SK-N-SH (cell line): ENCODE measurements around the gene SHC3.

Source experiments
- CTCF ChIP-seq: fragments of 200-600 bp; sonication (generic); IDR thresholded peaks from 2 replicates; pipeline ENCODE4 v1.6.1; 2017; ENCODE audit warnings: antibody characterized with exemption, mild to moderate bottlenecking, moderate library complexity
- EP300 ChIP-seq, 2 experiments: IDR thresholded peaks; 2 replicates each; pipeline versions ENCODE4 v1.4.0 to v1.6.1; 2012; ENCODE audit warnings: borderline replicate concordance in 1 of 2, low read depth in 1 of 2, low read length in 1 of 2
- FOSL2 ChIP-seq: IDR thresholded peaks from 2 replicates; pipeline ENCODE4 v1.4.0; 2012; ENCODE audit warnings: low read depth, mild to moderate bottlenecking, moderate library complexity, borderline replicate concordance
- FOXJ3 ChIP-seq: sonication (generic); formaldehyde crosslinking; IDR thresholded peaks from 2 replicates; pipeline ENCODE4 v1.5.1; 2020; ENCODE audit warnings: mild to moderate bottlenecking, missing genetic modification reagents
- GABPA ChIP-seq: IDR thresholded peaks from 2 replicates; pipeline ENCODE4 v1.4.0; 2012; ENCODE audit warnings: low read depth, mild to moderate bottlenecking
- JUND ChIP-seq: IDR thresholded peaks from 2 replicates; pipeline ENCODE4 v1.4.0; 2012
- POLR2AphosphoS5 ChIP-seq: IDR thresholded peaks from 2 replicates; pipeline ENCODE4 v1.6.1; 2012; ENCODE audit warnings: low read depth, low read length
- RAD21 ChIP-seq: IDR thresholded peaks from 2 replicates; pipeline ENCODE4 v1.6.1; 2012; ENCODE audit warnings: mild to moderate bottlenecking, low read length
- RCOR1 ChIP-seq: fragments of 150-350 bp; IDR thresholded peaks from 2 replicates; pipeline ENCODE4 v1.6.1; 2017; ENCODE audit warnings: antibody characterized with exemption, low read length
- REST ChIP-seq: IDR thresholded peaks from 2 replicates; pipeline ENCODE4 v1.6.1; 2012; ENCODE audit warnings: mild to moderate bottlenecking, low read depth, low read length, moderate library complexity
- RFX5 ChIP-seq: IDR thresholded peaks from 2 replicates; pipeline ENCODE4 v1.6.1; 2012; ENCODE audit warnings: mild to moderate bottlenecking, improper control_type of control experiment, low read length
- TCF12 ChIP-seq: IDR thresholded peaks from 2 replicates; pipeline ENCODE4 v1.4.0; 2012
- USF2 ChIP-seq: fragments of 150-350 bp; IDR thresholded peaks from 2 replicates; pipeline ENCODE4 v1.6.1; 2017; ENCODE audit warnings: antibody characterized with exemption, low read length, low read depth, borderline replicate concordance

- no peak for TF ChIP-seq TCF12
- TF ChIP-seq CTCF = no peak
- TF ChIP-seq FOXJ3 = no peak
- no peak for TF ChIP-seq RFX5
- TF ChIP-seq RAD21 = no peak
- no peak for TF ChIP-seq JUND
- TF ChIP-seq POLR2AphosphoS5 = no peak
- TF ChIP-seq RCOR1 = no peak
- TF ChIP-seq REST = no peak
- no peak for TF ChIP-seq USF2
- no peak for TF ChIP-seq EP300 (IDR thresholded peaks at IDR 0.05; ENCODE audit: borderline replicate concordance in 1 of 2, low read depth in 1 of 2, low read length in 1 of 2)
- TF ChIP-seq GABPA = no peak
- no peak for TF ChIP-seq FOSL2
Observed at GRCh38 chr9:89109666-89110065, 69.0 kb downstream of the SHC3 start.
